ENCODE data around the gene HOMEZ. TPM values are rescaled to one million over a fixed set of nuclear protein-coding genes. Genes with fewer than 3 reads are reported as not detected.

The HOMEZ gene
- total RNA-seq, 1 donor from 2014 or later, result 8.0 TPM

GRCh38 chr14:23310546-23310945 lies 24.6 kb upstream of the HOMEZ start:
- ATAC-seq (no peak), DNase-seq (ENCODE audit: missing footprints) (no peak)
- intact Hi-C loops (cut with DNase I), result no loop called here

- DNase-seq (ENCODE audit: missing footprints) (no peak), ATAC-seq (no peak)
- intact Hi-C loops (cut with DNase I), result no loop called here
Observed at GRCh38 chr14:23308721-23309445, 23.0 kb upstream of the HOMEZ start.

DNA sequence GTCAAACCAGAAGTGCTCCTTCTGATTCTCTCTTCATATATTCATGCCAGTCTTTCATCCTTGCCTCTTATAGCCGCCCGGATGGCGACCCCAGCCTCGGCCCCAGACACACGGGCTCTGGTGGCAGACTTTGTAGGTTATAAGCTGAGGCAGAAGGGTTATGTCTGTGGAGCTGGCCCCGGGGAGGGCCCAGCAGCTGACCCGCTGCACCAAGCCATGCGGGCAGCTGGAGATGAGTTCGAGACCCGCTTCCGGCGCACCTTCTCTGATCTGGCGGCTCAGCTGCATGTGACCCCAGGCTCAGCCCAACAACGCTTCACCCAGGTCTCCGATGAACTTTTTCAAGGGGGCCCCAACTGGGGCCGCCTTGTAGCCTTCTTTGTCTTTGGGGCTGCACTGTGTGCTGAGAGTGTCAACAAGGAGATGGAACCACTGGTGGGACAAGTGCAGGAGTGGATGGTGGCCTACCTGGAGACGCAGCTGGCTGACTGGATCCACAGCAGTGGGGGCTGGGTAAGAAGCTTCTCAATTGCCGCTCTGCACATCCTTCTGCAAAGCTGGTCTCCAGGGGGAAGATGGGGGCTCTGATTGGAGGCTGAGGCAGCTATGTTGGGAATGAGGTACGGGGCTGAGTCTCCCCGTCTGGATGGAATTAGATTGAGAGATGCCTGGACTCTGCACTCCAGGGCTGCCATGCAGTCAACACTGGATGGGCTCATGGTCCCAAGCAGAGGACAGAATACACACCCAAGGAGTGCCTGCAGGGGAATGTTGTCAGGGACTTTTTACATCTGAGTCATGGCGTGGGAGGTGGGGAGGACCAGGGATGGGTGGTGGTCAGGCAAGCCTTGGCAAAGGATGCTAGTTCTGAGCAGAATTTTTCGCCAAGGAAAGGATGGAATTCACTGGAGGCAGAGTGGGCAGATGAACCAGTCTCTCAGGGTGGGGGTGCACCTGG lies 22.0 kb upstream of the HOMEZ start:
- intact Hi-C loops (cut with DNase I), result no loop called here
- DNase-seq (ENCODE audit: missing footprints) (no peak), ATAC-seq (no peak)

DNA sequence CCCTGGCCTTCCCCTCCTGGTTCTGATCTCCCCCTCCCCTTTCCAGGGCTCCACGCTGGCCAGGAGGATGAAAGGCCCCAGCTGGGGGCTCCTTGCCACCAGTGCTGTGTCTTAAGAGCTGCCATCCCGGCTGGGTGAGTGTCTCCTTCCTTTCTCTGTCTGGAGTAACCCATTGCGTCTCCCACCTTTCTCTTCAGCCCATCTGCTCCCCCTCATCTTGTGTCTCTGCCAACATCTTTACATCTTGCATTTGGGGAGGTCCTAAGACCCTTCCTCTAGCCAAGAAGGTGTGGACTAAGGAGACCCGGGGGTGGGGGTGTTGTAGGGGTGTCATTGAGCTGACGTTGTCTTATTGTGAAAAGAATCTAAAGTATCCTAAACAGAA lies 21.2 kb upstream of the HOMEZ start:
- intact Hi-C loops (cut with DNase I), result no loop called here
- ATAC-seq, result no peak
- no peak for DNase-seq (ENCODE audit: missing footprints)

- DNase-seq (ENCODE audit: missing footprints) (peak; percentile 95), ATAC-seq (peak; percentile 69)
- intact Hi-C loops (cut with DNase I), result no loop called here
Observed at GRCh38 chr14:23306412-23307145, 20.6 kb upstream of the HOMEZ start, which contains the start of gene BCL2L2. BCL2L2 (plus strand) TSS chr14:23306833; CDS start chr14:23307768, 935 bp downstream.

GRCh38 chr14:23302290-23303225 lies 16.6 kb upstream of the HOMEZ start, which contains the start of gene PPP1R3E:
PPP1R3E (minus strand) TSS chr14:23302859; CDS start chr14:23302576, 283 bp downstream.
- DNase-seq (ENCODE audit: missing footprints) (peak; percentile 86), ATAC-seq (peak; percentile 42)
- intact Hi-C loops (cut with DNase I), result loop anchor here (5.0 kb wide), 1 partner anchor 165 kb away; the partner anchor contains the start of gene NGDN

DNA sequence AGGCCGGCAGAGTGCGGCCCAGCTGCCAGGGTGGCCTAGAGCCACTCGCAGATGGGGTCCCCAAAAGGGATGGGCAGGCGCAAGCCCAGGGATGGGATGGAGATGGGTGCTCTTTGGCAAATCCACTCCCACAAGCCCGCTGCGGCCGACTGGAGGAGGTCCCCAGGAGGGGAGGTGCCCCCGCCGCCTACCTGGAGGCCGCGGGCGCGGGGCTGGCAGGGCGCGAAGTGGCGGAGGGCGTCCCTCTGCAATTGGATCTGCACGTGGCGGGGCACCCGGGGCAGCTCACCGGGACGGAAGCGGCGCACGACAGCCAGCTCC lies 16.0 kb upstream of the HOMEZ start:
- no peak for DNase-seq (ENCODE audit: missing footprints)
- ATAC-seq, result no peak
- intact Hi-C loops (cut with DNase I), result loop anchor here (1.0 to 5.0 kb wide), 2 partner anchors 19 to 165 kb away; partner anchors contain the start of genes NGDN and PABPN1

DNA sequence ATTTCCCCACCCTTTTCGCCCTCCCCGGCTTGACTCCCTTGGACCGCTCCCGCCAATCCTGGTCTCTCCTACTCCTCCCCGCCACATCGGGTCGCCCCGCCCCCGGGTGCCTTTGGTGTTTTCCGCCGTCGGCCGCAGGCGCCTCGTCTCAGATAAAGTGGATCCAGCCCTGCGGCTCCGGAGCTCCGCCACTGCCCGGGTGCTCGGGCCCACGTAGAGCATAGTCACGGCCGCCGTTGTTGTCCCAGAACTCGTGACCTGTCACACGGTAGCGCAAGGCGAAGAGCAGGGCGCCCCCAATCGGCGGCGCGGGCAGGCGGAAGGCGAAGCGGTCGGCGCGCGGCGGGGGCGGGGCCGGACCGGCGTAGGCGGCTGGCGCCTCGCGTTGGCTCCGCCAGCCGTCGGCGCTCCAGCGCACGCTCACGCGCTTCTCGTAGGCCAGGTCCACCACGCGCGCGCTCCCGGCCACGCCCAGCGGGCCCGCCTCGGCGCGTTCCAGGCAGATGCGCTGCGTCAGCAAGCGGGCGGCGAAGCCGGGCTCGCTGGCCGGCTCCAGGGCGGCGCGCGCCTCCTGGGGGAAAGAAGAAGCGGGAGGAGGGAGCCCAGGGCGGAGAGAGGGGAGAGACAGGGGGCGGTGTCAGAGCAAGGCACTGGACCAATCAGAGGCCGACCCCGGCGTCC lies 15.5 kb upstream of the HOMEZ start:
- ATAC-seq, result peak; percentile 90
- peak; percentile 99 for DNase-seq (ENCODE audit: missing footprints)
- intact Hi-C loops (cut with DNase I), result loop anchor here (1.0 to 5.0 kb wide), 2 partner anchors 20 to 166 kb away; partner anchors contain the start of genes NGDN and PABPN1

- DNase-seq (ENCODE audit: missing footprints), result peak; percentile 82
- ATAC-seq, result peak; percentile 39
Observed at GRCh38 chr14:23300687-23301223, 14.8 kb upstream of the HOMEZ start.

DNA sequence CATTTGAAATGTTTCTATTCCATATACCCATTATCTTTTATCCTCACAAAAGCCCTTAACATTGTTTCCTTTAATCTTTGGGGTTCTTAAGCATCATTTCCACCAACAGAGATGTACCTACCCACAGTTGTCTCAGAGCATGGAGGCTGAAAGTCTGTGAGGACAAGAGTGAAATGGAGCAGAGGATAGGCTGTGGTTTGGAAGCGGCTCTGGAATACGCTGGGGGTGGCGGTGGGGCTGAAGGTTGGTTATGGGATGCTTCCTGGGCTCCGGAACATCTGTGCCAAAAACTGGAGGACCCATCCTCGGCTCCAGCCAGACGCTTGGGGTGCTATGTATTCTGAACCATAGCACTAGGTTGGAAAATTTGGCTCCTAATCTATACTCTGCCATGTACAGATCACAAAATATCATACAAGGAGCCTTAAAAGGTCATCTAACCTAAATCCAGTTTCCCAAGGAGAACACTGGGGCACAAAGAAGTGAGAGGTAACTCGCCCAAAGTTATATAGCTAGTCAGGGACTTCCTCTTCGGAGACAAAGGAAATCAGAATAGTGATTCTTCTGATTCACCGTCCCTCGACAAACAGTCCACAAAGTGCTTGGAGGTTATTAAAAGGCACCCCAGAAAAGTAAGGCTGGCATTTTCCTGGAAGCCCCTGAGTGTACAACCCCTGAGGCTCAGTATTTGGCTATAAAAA lies 14.2 kb upstream of the HOMEZ start:
- ATAC-seq (no peak), DNase-seq (ENCODE audit: missing footprints) (no peak)
- intact Hi-C loops (cut with DNase I), result loop anchor here (5.0 kb wide), 2 partner anchors 167 to 178 kb away; partner anchors contain the start of gene NGDN

More at GRCh38 chr14:23300687-23301223, 14.8 kb upstream of the HOMEZ start:
- intact Hi-C loops (cut with DNase I), result loop anchor here (1.0 to 5.0 kb wide), 2 partner anchors 21 to 167 kb away; partner anchors contain the start of genes NGDN and PABPN1

DNA sequence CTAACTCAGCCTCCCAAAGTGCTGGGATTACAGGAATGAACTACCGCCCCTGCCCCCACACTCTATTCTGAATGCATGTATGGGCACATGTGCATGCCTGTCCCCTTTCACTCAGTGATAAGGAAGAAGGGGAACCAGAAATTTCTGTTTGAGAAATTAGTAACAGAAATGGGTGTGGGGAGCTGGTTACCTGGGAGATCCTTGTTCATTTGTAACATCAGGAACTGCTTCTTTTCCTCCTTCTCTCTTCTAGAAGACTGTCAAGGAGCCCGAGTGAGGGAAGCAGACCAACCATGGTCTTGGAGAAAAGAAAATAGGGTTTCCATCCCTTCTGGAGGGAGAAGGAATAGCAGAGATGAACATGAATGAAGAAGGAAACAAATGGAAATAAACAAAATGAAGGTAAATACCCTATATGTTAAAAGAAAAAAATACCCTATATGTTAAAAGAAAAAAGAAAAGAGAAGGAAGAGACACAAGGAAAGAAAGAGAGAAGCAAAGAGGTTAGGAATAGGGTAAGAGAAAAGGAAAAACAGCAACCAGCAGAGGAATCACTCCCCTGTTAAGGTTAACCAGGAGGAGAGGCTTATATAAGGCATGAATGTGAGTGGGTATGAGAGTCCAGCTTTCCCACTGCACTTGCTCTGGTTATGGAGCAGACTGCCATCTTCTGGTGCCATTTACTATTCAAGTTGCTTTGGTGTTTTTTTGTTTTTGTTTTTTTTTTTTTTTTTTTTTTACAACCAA lies 13.5 kb upstream of the HOMEZ start:
- ATAC-seq (no peak), DNase-seq (ENCODE audit: missing footprints) (no peak)
- intact Hi-C loops (cut with DNase I), result loop anchor here (5.0 kb wide), 1 partner anchor 177 kb away; no protein-coding TSS in a partner anchor

- DNase-seq (ENCODE audit: missing footprints) (no peak), ATAC-seq (no peak)
- intact Hi-C loops (cut with DNase I), result loop anchor here (5.0 kb wide), 1 partner anchor 175 kb away; no protein-coding TSS in a partner anchor
Observed at GRCh38 chr14:23297611-23298277, 11.8 kb upstream of the HOMEZ start.

DNA sequence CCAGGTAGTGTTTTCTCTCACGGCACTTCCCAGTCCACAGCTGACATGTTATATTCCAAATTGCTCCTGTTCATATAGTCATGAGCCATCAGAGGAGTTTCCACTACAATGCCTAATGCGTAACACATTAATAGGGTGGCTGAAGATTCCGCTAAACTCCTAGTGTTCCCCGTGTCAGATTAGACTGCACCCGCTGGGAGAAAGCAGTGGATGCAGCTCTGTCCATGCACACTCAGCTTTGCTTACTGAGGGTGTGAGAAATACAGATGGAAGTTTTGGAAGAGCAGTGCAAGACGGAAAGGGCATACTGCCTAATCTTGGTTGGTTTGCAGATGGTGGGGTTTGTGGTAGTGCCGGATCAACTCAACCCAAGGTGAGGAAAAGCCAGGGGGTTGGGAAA lies 11.2 kb upstream of the HOMEZ start:
- intact Hi-C loops (cut with DNase I), result loop anchor here (5.0 kb wide), 1 partner anchor 175 kb away; no protein-coding TSS in a partner anchor
- no peak for DNase-seq (ENCODE audit: missing footprints)
- ATAC-seq, result no peak

DNA sequence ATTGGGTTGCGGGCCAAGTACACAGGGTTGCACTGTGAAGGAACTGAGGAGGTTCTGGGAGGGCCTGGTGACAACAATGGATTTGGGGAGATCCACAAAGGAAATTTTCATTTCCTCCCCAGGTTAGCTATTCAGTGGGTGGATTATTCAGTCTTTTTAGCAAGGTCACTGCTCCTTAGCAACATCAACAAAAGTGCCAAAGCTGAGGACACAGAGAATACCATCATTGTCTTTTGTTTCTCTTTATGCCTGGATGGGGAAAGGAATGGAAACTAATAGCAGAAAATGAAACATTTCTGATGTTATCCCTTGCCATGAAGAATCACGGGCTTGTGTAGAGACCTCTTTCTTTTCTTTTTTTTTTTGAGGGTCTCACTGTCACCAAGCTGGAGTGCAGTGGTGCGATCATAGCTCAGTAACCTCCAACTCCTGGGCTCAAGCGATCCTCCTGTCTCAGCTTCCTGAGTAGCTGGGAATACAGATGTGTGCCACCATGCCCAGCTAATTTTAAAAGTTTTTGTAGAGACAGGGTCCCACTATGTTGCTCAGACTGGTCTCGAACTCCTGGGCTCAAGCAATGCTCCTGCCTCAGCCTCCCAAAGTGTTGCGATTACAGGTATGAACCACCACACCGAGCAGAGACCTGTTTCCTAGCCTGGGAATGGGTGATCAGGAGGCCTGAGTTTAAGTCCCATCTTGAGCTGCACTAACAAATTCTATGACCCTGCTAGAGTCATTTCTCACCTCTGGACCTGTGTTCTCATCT lies 10.3 kb upstream of the HOMEZ start:
- intact Hi-C loops (cut with DNase I), result loop anchor here (1.0 to 5.0 kb wide), 2 partner anchors 10 to 174 kb away; partner anchors contain the start of gene HOMEZ
- ATAC-seq (no peak), DNase-seq (ENCODE audit: missing footprints) (no peak)
